Astrocyte of the cerebellum (primary cell): ENCODE data around the gene MCOLN2.
A peak's percentile ranks its signal among the peaks of the same experiment; 100 is the strongest.

Source experiments
- DNase-seq: peaks from one replicate; pipeline ENCODE4 v3.0.0-alpha.2; 2011; ENCODE audit warnings: low read depth
- H3K4me3 ChIP-seq: 2 replicates; pipeline ENCODE4 v1.5.1; 2011; ENCODE audit warnings: mild to moderate bottlenecking, low read depth, low read length, moderate library complexity
- in situ Hi-C: cut with HindIII; loops from 2 replicates; pipeline ENCODE4 v1.10.0; 2017; ENCODE audit warnings: low sequenced_read_pairs
- TF ChIP-seq, protein P1 (sequence below): IDR thresholded peaks from 2 replicates; pipeline ENCODE4 v1.5.1; 2012; ENCODE audit warnings: low read length, low read depth, moderate library complexity, mild to moderate bottlenecking; ENCODE audit errors: missing control alignments

MCOLN2 gene

DNA sequence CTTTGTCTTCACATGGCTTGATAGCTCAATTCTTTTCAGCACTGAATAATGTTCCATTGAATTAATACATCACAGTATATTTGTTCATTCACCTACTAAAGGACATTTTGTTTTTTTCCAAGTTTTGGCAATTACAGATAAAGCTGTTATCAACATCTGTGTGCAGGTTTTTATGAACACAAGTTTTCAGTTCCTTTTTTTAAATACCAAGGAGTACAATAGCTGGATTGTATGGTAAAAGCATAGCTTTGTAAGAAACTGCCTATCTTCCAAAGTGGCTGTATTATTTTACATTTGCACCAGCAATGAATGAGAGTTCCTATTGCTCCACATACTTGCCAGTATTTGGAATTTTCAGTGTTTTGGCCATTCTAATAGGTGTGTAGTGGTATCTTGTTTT is 4.8 kb upstream of the MCOLN2 start:
- no peak for DNase-seq
- no peak overlapping the region for H3K4me3 ChIP-seq
- TF ChIP-seq, protein P1, sequence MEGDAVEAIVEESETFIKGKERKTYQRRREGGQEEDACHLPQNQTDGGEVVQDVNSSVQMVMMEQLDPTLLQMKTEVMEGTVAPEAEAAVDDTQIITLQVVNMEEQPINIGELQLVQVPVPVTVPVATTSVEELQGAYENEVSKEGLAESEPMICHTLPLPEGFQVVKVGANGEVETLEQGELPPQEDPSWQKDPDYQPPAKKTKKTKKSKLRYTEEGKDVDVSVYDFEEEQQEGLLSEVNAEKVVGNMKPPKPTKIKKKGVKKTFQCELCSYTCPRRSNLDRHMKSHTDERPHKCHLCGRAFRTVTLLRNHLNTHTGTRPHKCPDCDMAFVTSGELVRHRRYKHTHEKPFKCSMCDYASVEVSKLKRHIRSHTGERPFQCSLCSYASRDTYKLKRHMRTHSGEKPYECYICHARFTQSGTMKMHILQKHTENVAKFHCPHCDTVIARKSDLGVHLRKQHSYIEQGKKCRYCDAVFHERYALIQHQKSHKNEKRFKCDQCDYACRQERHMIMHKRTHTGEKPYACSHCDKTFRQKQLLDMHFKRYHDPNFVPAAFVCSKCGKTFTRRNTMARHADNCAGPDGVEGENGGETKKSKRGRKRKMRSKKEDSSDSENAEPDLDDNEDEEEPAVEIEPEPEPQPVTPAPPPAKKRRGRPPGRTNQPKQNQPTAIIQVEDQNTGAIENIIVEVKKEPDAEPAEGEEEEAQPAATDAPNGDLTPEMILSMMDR, result no peak
- in situ Hi-C loops, result no loop called here

DNA sequence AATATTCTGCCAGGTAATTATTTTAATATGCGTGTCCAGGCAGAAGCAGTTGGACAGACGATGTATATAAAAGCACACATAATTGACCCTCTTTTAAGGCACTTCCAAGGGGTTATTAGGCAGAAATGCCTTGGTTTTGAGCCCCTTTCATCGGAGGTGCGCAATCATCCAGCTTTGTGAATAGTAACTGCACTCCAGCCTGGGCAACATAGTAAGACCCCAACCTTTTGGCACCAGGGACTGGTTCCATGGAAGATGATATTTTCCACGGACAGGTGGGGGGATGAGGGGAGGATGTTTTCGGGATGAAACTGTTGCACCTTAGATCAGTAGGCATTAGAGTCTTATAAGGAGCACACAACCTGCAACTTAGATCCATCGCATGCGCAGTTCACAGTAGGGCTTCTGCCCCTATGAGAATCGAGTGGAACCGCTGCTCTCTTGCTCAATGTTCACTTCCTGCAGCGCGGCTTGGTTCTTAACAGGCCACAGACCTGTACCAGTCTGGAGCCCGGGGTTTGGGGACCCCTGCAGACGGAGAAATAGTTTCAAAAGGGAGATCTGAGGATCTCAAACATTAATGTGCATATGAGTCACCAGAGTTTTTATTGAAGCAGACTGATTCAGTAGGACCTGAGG is 1.8 kb upstream of the MCOLN2 start:
- in situ Hi-C loops, result no loop called here
- DNase-seq, result peak; percentile 4
- TF ChIP-seq, protein P1, result no peak
- H3K4me3 ChIP-seq, result peak overlapping the region; percentile 44

DNA sequence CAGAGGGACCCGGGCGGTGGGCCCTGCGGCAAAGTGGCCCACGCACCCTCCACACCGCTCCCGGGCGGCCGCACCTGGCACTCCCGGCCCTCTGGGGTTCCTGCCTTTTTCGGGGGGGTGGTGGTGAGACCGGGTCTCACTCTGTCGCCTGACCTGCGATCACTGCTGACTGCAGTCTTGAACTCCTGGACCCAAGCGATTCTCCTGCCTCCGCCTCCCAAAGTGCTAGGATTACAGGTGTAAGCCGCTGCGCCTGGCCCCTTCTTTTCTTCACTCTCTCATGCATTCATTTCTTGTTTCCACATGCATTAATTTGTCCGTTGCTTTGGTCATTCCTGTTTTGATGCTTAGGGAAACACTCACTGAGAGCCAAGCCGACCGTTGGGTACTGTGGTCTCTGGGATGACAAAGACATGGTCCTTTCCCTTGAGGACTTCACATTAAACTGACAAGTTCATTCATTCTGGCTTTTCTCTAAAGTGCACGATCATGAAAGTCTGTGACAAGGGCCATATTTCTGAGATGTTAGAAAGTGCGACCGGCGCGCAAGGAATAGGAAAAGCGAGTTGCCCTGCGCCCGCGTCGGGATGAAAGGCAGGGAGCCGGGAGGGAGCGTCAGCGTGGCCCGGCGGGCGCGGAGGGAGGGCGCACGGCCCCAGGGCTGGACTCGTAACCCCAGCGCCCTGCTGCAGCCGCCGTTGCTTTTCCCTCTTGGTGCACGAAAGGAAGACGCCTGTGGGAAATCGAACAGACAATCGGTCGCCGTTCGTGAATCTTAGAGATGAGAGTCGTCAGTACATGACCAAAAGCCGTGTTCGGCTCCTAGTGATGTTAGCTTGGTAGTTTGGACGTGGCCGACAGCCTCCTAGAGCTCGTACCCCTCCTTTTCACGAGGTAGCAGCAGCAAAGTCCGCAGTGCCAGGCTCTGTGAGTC is 1.0 kb upstream of the MCOLN2 start:
- no peak for DNase-seq
- TF ChIP-seq, protein P1, result no peak
- peak overlapping the region; percentile 44 for H3K4me3 ChIP-seq
- in situ Hi-C loops, result no loop called here

DNA sequence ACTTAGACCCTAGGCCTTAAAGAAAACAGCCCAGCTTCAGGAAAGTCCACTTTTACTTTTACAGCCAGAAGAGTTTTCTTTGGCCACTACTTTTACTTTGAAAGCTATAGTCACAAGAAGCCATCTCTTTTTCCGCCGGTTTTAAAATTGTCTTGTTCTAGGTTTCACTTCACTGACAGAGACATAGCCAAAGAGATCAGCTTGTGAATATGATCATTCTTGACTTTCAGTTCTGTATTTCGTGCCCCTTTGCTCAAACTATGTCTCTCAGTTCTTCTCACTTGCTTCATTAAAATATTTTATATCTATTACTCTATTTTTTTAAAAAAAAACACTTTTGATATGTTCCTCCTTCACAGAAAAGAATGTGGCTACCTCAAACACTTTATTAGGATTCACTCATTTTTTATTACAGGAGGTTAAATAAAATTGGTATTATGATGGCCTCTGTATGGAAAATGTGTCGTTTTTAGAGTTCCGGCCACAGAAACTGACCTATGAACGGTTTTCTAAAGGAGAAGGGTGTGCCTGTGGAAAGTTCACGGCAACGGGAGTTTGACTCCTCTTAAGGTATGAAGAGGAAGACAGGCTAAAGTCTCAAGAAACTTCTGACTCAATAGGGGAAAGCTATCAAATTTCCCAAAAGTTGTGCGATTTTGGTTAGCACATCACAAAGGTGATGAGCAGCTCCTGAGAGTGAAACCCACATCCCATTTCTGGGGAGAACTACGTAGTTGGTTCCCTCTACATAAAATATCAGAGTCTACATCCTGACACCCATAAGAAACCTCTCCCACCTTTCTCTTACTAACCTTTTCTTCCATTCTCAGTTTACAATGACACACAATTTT is 1.2 kb downstream of the MCOLN2 start:
- no peak overlapping the region for H3K4me3 ChIP-seq
- TF ChIP-seq, protein P1, result no peak
- in situ Hi-C loops, result no loop called here
- DNase-seq, result no peak

DNA sequence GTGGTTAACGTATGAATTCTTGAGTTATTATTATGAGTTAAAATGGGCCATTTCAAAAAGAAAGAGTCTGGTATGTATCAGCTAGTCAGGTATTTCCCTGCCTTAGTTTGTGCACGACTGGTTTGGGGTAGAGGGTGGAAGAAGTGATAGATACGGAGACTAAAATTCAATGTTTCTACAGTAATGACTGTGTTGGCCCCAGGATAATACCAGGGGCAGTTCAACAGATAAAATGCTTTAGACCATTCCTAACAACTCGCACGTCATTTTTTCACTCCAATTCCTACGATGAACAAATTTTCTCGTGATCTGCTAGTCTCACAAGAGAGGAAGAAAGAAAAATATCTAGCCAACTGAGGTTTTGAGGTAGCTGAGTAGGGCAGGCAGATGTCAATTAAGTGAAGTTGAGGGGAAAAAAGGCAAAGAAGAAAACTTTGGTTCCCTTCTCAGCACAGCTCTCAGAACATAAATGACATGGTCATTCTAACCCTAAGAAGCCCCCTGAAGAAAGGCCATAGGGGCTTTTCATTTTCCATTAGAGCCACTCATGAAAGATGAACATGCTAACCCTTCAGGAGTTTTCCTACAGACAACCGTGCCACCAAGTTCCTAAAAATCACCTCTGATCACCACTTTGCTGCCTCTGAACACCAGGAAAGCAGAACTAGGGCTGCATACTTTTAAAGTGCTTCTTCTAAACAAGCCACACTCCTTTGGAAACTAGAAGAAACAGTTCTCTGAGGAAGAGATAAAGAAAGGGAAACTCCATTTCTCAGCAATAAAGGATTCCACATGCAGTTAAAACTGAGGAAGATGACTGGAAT is 5.6 kb downstream of the MCOLN2 start:
- in situ Hi-C loops, result no loop called here
- TF ChIP-seq, protein P1, result no peak
- H3K4me3 ChIP-seq, result no peak overlapping the region
- DNase-seq, result no peak
